SK-N-SH (cell line): ENCODE data around the gene OBSCN.

ENCODE experiments used
- CHD2 ChIP-seq: fragments of 150-350 bp; IDR thresholded peaks from 2 replicates; pipeline ENCODE4 v1.6.1; 2018; ENCODE audit warnings: low read length; ENCODE audit not compliant: partially characterized antibody
- EZH2phosphoT487 ChIP-seq: fragments of 200-600 bp; sonication (generic); IDR thresholded peaks from 2 replicates; pipeline ENCODE4 v1.6.1; 2017; ENCODE audit warnings: low read depth, mixed run types, mild to moderate bottlenecking, antibody characterized with exemption, moderate library complexity, borderline replicate concordance
- FOSL2 ChIP-seq: IDR thresholded peaks from 2 replicates; pipeline ENCODE4 v1.4.0; 2012; ENCODE audit warnings: low read depth, mild to moderate bottlenecking, moderate library complexity, borderline replicate concordance
- MXI1 ChIP-seq: IDR thresholded peaks from 2 replicates; pipeline ENCODE4 v1.6.1; 2012; ENCODE audit warnings: mild to moderate bottlenecking, low read depth, low read length, improper control_type of control experiment
- RAD21 ChIP-seq: IDR thresholded peaks from 2 replicates; pipeline ENCODE4 v1.6.1; 2012; ENCODE audit warnings: mild to moderate bottlenecking, low read length
- RXRA ChIP-seq: IDR thresholded peaks from 2 replicates; pipeline ENCODE4 v1.4.0; 2012; ENCODE audit warnings: low read depth, mild to moderate bottlenecking, borderline replicate concordance
- SMC3 ChIP-seq: IDR thresholded peaks from 2 replicates; pipeline ENCODE4 v1.6.1; 2012; ENCODE audit warnings: low read depth, low read length, improper control_type of control experiment
- TF ChIP-seq, protein P1 (sequence below): IDR thresholded peaks from 2 replicates; pipeline ENCODE4 v1.6.1; 2012; ENCODE audit warnings: mild to moderate bottlenecking, low read depth, low read length, moderate library complexity
- TF ChIP-seq, protein P2 (sequence below): fragments of 200-600 bp; sonication (generic); IDR thresholded peaks from 2 replicates; pipeline ENCODE4 v1.6.1; 2017; ENCODE audit warnings: antibody characterized with exemption, mild to moderate bottlenecking, moderate library complexity
- TF ChIP-seq, protein P3 (sequence below): fragments of 150-350 bp; IDR thresholded peaks from 2 replicates; pipeline ENCODE4 v1.6.1; 2016; ENCODE audit warnings: mild to moderate bottlenecking, low read depth, low read length

DNA sequence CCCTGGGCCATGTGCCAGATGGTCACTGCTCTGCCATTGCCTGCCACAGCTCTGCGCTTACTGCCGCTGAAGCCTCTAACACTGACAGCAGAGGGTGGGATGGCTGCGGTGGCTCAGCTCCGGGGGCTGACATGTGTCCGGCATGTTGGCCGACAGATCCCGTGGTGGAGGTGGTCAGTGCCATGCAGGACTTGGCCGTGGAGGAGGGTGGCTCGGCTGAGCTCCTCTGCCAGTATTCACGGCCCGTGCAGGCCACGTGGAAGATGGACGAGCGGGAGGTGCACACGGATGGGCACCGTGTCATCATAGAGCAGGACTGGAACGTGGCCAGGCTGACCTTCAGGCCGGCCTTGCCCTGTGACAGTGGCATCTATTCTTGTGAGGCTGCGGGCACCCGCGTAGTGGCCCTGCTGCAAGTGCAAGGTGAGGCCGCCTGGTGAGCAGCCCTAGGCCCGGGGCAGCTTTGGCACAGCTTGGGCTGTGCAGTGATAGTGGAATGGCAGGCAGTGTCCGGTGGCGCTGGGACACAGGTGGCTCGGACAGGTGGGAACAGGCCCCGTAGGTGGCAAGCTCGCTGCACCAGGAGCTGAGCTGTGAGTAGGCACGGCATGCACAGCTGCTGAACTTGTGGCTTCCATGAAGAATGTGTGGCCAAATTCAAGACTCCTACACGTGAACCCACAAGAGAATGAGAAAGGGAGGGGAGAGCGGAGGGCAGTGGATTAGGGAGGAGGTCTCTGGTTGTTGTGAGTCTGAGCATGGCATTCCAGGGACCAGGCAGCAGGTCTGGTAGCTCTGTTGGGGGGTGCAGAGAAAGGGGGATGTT is 107.0 kb downstream of the OBSCN start:
- TF ChIP-seq, protein P1, sequence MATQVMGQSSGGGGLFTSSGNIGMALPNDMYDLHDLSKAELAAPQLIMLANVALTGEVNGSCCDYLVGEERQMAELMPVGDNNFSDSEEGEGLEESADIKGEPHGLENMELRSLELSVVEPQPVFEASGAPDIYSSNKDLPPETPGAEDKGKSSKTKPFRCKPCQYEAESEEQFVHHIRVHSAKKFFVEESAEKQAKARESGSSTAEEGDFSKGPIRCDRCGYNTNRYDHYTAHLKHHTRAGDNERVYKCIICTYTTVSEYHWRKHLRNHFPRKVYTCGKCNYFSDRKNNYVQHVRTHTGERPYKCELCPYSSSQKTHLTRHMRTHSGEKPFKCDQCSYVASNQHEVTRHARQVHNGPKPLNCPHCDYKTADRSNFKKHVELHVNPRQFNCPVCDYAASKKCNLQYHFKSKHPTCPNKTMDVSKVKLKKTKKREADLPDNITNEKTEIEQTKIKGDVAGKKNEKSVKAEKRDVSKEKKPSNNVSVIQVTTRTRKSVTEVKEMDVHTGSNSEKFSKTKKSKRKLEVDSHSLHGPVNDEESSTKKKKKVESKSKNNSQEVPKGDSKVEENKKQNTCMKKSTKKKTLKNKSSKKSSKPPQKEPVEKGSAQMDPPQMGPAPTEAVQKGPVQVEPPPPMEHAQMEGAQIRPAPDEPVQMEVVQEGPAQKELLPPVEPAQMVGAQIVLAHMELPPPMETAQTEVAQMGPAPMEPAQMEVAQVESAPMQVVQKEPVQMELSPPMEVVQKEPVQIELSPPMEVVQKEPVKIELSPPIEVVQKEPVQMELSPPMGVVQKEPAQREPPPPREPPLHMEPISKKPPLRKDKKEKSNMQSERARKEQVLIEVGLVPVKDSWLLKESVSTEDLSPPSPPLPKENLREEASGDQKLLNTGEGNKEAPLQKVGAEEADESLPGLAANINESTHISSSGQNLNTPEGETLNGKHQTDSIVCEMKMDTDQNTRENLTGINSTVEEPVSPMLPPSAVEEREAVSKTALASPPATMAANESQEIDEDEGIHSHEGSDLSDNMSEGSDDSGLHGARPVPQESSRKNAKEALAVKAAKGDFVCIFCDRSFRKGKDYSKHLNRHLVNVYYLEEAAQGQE, result no peak
- TF ChIP-seq FOSL2, result no peak
- TF ChIP-seq, protein P2, sequence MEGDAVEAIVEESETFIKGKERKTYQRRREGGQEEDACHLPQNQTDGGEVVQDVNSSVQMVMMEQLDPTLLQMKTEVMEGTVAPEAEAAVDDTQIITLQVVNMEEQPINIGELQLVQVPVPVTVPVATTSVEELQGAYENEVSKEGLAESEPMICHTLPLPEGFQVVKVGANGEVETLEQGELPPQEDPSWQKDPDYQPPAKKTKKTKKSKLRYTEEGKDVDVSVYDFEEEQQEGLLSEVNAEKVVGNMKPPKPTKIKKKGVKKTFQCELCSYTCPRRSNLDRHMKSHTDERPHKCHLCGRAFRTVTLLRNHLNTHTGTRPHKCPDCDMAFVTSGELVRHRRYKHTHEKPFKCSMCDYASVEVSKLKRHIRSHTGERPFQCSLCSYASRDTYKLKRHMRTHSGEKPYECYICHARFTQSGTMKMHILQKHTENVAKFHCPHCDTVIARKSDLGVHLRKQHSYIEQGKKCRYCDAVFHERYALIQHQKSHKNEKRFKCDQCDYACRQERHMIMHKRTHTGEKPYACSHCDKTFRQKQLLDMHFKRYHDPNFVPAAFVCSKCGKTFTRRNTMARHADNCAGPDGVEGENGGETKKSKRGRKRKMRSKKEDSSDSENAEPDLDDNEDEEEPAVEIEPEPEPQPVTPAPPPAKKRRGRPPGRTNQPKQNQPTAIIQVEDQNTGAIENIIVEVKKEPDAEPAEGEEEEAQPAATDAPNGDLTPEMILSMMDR, result no peak
- TF ChIP-seq, protein P3, sequence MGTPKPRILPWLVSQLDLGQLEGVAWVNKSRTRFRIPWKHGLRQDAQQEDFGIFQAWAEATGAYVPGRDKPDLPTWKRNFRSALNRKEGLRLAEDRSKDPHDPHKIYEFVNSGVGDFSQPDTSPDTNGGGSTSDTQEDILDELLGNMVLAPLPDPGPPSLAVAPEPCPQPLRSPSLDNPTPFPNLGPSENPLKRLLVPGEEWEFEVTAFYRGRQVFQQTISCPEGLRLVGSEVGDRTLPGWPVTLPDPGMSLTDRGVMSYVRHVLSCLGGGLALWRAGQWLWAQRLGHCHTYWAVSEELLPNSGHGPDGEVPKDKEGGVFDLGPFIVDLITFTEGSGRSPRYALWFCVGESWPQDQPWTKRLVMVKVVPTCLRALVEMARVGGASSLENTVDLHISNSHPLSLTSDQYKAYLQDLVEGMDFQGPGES, result no peak
- no peak for TF ChIP-seq SMC3
- no peak for TF ChIP-seq RXRA
- TF ChIP-seq RAD21, result no peak
- TF ChIP-seq MXI1, result no peak
- no peak for TF ChIP-seq CHD2
- TF ChIP-seq EZH2phosphoT487, result no peak
